ENCODE data around the gene PRKG1.

GRCh38 chr10:51217505-51217904 lies 143.2 kb downstream of the PRKG1 start:
- no peak for TF ChIP-seq CTCF (IDR thresholded peaks at IDR 0.05; ENCODE audit: low read depth, low read length)
- no peak for TF ChIP-seq EZH2phosphoT487 (IDR thresholded peaks at IDR 0.05; ENCODE audit: low read depth)

Data from OCI-LY3 (cell line).